HG02884 (cell line): Measurements from ENCODE around the gene RHBDL1.

ENCODE experiments used
- ATAC-seq: cut with Tn5 transposase; IDR thresholded peaks from one replicate; pipeline ENCODE4 v1.9.1; 2021; ENCODE audit warnings: mild to moderate bottlenecking, moderate library complexity; ENCODE audit not compliant: unreplicated experiment

RHBDL1 gene

DNA sequence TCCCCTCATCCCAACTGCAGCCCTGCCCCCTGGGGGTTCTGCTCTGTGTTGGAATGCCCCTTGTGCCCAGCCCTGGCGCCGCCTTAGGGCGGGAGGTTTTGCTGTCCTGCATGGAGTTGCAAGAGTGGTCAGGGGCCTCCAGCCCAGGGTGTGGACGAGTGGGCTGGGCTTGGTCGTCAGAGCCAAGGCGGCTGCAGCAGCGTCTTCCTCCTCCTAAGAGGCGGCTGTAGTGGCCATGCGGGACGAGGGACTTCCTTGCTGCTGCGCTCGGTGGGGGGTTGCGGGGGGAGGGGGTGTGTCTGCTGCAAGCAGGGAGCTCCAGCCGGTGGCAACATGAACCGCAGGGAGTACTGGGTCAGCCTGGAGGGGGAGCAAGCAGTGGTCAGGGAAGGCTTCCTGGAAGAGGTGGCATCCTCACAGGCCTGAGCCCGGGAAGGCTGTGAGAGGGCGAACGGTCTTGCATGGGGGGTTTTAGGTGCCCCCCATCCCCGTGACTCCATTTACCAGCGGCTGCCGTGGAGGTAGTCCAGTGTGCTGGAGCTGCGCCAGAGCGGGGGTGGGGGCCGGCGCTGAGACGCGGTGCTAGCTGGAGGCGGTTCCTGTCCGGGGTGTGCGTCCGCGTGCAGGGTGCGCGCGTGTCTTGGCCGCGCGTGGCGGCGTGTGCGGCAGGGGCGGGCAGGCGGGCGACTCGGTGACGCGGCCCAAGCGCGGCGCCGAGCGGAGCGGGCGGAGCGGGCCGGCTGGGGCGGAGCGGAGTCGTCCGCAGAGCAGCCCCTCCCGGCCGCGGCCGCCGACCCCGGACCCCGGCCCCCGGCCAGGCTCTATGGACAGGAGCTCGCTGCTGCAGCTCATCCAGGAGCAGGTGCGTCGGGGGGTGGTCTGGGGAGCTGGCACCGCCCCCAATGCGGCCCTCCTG is at the start of gene RHBDL1:
TSS of gene RHBDL1 (plus strand) at position 704 of the 916 bp plus-strand sequence. CDS start at position 824, 120 bp downstream.
- ATAC-seq: no peak

DNA sequence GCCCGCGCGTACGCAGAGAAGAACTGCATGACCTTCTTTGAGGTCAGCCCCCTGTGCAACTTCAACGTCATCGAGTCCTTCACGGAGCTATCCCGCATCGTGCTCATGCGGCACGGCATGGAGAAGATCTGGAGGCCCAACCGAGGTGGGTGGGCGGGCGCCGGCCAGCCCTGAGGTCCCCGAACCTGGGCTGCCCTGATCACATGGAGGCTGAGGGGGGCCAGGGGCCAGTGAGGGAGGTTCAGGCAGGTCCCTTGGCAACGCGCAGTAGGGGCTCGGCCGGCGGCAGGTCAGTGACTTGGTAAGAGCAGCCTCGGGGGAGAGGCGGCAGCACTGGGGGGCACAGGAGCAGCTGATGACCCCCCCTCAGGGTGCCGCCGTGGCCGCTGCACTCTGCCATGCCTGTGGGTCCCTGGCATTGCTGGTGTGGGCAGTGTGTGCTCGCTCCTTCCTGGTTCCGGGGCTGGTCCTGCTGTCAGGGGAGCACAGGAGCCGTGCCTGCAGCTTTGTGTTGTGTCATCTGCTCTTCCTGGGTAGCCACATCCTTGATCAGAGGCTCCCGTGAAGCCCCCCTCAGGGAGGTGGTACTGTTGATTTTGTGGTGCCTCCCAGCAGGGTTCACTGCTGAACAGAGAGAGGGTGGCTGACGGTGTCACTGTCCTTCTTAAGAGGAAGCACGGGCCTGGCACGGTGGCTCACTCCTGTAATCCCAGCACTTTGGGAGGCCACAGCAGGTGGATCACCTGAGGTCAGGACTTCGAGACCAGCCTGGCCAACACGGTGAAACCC is 49.3 kb upstream of the RHBDL1 start:
- ATAC-seq: no peak

DNA sequence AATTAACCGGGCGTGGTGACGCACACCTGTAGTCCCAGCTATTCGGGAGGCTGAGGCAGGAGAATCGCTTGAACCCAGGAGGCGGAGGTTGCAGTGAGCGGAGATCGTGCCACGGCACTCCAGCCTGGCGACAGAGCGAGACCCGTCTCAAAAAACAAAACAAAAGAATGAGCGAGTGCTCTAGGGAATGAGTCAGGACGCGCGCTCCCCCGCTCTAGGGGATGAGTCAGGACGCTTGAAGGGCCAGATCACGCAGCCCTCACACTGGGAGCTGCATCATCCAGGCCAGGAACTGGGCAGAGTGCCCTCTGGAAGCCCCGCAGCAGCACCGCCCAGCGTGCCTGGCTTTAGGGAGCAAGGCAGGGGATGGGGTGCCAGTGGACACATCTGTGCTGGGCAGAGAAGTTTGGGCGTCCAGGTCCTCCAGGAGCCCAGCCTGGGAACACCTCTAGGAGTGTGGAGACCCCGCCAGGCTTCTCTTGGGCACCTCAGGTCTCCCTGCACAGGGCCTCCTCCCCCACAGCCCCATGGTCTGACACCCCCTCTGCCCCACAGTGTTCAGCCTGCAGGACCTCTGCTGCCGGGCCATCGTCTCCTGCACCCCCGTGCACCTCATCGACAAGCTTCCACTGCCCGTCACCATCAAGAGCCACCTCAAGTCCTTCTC is 48.6 kb upstream of the RHBDL1 start:
- ATAC-seq: no peak

DNA sequence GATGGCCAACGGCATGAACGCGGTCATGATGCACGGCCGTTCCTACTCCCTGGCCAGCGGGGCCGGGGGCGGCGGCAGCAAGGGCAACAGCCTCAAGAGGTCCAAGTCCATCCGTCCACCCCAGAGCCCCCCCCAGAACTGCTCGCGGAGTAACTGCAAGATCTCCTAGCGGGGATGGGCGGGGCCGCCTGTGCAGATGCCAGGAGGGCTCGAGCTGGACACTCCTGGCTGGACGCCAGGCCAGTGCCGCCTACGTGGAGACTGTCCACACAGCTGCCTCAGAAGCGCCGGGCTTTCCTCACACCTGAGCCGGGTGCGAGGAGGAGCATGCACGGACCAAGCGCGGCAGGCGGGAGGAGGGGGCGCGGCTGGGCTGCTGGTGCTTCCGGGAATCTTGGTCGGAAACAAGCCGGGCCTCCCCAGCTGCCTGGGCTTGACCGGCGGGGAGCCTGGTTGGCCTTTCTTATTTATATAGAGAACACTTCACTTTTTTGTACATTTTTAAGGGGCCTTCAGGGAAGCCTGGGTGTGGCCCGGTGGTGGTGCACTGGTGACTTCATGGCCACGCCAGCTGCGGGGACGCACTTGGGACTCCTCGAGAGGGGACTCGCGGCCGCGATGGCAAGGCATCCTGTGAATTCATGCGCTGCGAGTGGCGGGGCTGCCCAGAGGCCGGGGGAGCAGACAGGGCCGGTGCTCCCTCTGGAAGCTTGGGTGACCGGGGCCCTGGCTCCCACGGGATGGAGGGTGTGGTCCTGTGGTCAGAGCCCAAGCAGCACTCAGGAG is 47.8 kb upstream of the RHBDL1 start:
- no peak for ATAC-seq

DNA sequence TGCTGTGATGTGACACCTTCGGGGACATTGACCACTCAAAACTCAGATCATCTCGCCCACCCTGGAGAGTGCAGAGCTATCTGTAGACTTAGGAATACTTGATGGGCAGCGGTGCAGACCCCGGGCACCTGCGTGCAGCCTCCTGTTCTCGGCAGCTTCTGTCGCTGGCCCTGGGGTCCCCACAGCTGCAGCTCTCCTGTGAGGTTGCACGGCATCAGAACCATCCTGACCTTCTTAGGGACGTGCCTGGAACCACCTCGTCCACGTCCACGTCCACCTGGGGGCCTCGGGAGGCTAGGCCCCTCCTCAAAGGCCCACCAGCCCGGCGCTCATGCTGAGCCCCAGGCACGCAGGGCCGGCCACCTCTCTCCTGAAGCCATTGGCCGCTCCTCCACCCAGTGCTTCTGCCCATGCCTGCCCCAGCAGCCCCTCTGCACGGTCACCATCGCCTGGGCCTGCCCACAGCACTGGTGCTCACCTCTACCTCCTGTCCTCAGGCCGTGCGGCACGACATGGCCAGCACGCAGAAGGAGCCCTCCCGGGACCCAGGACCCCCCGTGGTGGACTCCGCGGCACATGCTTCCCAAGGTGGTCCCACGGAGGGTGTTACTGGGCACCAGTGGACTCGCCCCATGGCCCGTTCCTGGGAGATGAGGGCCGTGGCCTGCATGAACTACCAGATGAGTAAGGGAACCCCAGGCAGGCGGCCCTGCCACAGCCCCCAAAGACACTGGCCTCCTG is 47.0 kb upstream of the RHBDL1 start:
- no peak for ATAC-seq

DNA sequence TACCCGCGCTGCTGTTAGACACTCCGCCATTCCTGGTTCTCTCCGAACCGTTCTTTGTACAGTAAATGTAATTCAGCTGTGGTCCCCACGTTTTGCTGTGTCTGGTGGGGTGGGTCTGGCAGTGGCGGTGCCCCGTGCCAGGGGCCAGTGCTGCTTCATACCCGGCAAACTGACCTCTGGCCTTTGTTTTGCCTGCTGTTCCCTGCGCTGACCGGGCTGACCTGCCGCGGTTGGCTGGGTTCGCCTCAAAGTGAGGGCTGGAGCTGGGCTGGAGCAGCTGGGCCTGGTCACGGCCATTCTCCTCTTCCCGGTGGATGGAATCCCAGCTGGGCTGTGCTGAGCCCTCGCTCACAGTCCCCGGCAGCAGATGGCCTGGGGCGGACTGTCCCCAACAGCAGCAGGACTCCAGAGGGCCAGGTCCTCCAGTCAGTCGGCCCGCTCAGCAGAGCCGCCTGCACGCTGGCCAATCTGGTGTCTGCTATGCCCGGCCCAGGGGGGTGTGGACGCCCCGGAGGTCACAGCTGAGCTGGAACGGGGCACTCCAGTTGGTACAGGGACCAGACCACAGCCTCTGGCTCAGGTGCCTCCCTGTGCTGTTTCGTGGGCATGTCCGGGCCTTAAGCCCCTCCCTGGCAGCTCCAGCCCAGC is 46.2 kb upstream of the RHBDL1 start:
- no peak for ATAC-seq

DNA sequence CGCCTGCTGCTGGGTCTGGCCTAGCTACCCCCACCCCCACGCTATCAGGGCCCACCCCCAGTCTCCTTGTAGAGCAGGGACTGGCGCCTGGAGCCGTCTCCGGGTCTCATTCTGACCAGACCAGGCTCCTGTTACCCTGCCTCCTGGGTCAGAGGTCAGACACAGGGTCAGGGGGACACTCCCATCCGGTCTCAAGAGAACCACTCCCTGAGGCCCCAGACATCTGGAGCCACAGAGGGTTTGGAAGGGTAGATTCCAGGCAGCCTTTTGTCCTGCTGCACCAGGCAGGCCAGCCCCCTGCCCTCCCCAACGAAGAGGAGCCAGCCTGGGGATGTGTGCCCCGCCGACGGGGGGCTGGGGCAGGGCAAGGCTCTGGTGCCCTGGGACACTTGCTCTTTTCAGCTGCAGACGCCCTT is 45.6 kb upstream of the RHBDL1 start:
- ATAC-seq: no peak

DNA sequence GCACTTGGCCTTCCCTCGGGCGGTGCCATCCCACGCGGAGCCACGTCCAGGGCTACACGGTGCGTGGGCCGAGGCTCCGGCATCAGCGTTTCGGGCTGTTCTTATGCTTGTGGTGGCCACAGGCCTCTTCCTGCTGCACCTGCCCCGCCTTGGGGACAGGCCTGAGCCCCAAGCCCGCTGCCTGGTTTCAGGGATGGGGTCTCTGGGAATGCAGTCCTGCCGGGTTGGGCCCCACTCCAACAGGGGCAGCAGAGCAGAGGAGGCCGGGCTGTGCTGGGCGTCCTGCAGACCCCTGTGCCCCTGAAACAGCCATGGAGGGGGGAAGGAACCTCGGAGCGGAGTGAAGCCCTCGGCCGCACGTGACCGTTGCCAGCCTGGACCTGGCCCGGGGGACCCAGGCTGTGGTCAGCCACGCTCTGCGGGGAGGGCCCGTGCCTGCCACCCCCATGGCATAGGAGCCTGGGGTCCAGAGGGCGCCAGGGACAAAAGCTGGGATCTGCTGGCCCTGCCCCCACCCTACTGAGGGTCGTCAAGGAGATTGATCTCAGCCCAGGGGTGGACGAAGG is 45.1 kb upstream of the RHBDL1 start:
- no peak for ATAC-seq

GRCh38 chr16:630815-631405 is 44.6 kb upstream of the RHBDL1 start, which contains the start of gene WFIKKN1:
WFIKKN1 (plus strand) TSS chr16:630985; CDS start chr16:631254, 269 bp downstream.
- ATAC-seq: no peak

- ATAC-seq: no peak
These were observed 43.6 kb upstream of the RHBDL1 start for GRCh38 chr16:631808-632358.

DNA sequence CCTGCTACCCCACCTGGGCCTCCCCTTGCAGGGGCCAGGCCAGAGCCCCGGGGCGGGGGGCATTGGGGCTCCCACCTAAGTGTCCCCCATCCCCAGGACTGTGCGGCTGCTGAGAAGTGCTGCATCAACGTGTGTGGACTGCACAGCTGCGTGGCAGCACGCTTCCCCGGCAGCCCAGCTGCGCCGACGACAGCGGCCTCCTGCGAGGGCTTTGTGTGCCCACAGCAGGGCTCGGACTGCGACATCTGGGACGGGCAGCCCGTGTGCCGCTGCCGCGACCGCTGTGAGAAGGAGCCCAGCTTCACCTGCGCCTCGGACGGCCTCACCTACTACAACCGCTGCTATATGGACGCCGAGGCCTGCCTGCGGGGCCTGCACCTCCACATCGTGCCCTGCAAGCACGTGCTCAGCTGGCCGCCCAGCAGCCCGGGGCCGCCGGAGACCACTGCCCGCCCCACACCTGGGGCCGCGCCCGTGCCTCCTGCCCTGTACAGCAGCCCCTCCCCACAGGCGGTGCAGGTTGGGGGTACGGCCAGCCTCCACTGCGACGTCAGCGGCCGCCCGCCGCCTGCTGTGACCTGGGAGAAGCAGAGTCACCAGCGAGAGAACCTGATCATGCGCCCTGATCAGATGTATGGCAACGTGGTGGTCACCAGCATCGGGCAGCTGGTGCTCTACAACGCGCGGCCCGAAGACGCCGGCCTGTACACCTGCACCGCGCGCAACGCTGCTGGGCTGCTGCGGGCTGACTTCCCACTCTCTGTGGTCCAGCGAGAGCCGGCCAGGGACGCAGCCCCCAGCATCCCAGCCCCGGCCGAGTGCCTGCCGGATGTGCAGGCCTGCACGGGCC is 42.8 kb upstream of the RHBDL1 start:
- no peak for ATAC-seq

DNA sequence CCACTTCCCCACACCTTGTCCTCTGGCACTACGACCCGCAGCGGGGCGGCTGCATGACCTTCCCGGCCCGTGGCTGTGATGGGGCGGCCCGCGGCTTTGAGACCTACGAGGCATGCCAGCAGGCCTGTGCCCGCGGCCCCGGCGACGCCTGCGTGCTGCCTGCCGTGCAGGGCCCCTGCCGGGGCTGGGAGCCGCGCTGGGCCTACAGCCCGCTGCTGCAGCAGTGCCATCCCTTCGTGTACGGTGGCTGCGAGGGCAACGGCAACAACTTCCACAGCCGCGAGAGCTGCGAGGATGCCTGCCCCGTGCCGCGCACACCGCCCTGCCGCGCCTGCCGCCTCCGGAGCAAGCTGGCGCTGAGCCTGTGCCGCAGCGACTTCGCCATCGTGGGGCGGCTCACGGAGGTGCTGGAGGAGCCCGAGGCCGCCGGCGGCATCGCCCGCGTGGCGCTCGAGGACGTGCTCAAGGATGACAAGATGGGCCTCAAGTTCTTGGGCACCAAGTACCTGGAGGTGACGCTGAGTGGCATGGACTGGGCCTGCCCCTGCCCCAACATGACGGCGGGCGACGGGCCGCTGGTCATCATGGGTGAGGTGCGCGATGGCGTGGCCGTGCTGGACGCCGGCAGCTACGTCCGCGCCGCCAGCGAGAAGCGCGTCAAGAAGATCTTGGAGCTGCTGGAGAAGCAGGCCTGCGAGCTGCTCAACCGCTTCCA is 42.0 kb upstream of the RHBDL1 start:
- no peak for ATAC-seq

- no peak for ATAC-seq
These were observed 41.3 kb upstream of the RHBDL1 start for GRCh38 chr16:634051-634670.

- no peak for ATAC-seq
These were observed 40.5 kb upstream of the RHBDL1 start for GRCh38 chr16:634996-635395.

GRCh38 chr16:635573-636205 is 39.8 kb upstream of the RHBDL1 start:
- peak; percentile 3 for ATAC-seq
